ENCODE results near the gene CAMTA1.

CAMTA1 gene

GRCh38 chr1:7346600-7347570 lies 561.6 kb downstream of the CAMTA1 start:
- TF ChIP-seq CTCF (IDR thresholded peaks at IDR 0.05; ENCODE audit: insufficient read depth, low read depth, low read length, missing control alignments) = no peak
- no peak for DNase-seq (ENCODE audit: low read depth)

DNA sequence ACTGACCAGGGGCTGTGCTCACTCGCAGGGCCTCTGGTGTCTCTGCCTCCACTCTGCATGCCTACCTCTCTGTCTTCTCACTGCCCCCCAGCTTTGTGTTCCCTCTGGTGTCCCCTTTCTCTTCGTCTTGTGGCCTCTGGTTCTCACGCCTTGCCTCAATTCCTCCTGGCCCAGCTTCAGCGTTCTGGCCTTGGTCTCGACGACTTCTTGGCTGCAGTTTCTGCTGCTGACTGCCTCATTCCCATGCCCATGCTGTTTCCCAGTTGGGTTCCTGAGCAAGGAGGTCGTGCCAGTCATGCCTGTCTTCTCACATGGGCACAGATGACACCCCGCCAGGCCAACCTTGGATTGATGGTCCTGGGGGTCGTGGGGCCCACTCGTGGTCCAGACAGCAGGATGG lies 562.8 kb downstream of the CAMTA1 start:
- no peak for TF ChIP-seq CTCF (IDR thresholded peaks at IDR 0.05; ENCODE audit: insufficient read depth, low read depth, low read length, missing control alignments)
- DNase-seq (ENCODE audit: low read depth) = no peak
- no peak overlapping the region for H3K4me3 ChIP-seq (ENCODE audit: low read length)

More at GRCh38 chr1:7346600-7347570, 561.6 kb downstream of the CAMTA1 start:
- no peak overlapping the region for H3K4me3 ChIP-seq (ENCODE audit: low read length)

DNA sequence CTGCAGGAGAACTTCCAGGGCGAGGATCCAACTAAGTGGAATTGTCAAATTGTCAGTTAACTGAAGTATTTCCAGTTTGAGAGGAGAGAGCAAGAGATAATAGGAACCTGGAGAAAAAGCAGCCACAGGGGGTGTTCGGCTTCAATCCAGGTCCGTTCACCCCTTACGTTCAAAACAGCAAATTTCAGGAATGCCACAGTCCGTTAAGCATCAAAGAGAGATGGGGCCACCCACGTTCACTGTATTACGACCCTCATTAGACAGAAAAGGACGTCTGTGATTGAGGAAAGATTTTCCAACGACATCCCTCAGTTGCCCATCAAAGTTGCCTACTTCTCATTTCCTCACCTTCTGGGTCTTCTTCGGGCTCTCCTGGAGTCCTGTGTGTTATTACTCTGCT lies 563.3 kb downstream of the CAMTA1 start:
- no peak for DNase-seq (ENCODE audit: low read depth)
- no peak overlapping the region for H3K4me3 ChIP-seq (ENCODE audit: low read length)
- no peak for TF ChIP-seq CTCF (IDR thresholded peaks at IDR 0.05; ENCODE audit: insufficient read depth, low read depth, low read length, missing control alignments)

GRCh38 chr1:7350804-7351203 lies 565.5 kb downstream of the CAMTA1 start:
- DNase-seq (ENCODE audit: low read depth) = no peak
- no peak for TF ChIP-seq CTCF (IDR thresholded peaks at IDR 0.05; ENCODE audit: insufficient read depth, low read depth, low read length, missing control alignments)
- no peak overlapping the region for H3K4me3 ChIP-seq (ENCODE audit: low read length)

GRCh38 chr1:7351649-7352048 lies 566.4 kb downstream of the CAMTA1 start:
- no peak for DNase-seq (ENCODE audit: low read depth)
- H3K4me3 ChIP-seq (ENCODE audit: low read length) = no peak overlapping the region
- TF ChIP-seq CTCF (IDR thresholded peaks at IDR 0.05; ENCODE audit: insufficient read depth, low read depth, low read length, missing control alignments) = no peak

- no peak for TF ChIP-seq CTCF (IDR thresholded peaks at IDR 0.05; ENCODE audit: insufficient read depth, low read depth, low read length, missing control alignments)
- no peak overlapping the region for H3K4me3 ChIP-seq (ENCODE audit: low read length)
- no peak for DNase-seq (ENCODE audit: low read depth)
Observed at GRCh38 chr1:7352364-7352763, 567.1 kb downstream of the CAMTA1 start.

Measured in epithelial cell of esophagus (primary cell).